ENCODE data around the gene PAX4.
"Not testable (repeated sequence)": the region's sequence is repeated elsewhere in the genome, so short reads cannot be mapped to it uniquely, and the experiment has no call there.

The PAX4 gene

DNA sequence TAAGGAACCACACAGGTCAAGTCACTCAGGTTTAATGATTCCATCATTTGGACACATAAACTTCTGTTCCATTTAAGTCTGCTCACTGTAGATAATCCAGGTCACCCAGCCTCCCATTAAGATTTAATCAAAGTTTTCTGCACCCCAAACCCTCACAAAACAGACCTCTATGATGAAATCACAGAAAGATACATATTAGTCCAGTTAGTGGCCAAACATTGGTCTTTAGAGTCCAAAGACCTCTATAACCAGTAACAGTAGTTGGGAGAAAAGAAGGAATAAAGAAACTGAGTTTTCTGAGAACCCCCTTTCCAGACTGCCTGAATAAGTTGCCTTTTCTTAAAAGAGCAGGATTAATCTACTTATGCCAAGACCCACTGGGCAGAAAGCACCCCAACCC is 37.3 kb downstream of the PAX4 start:
- no peak overlapping the region for H3K4me3 ChIP-seq (ENCODE audit: low read depth, low read length)
- peaks cover 8% of the 10 kb centered on the region for H3K36me3 ChIP-seq (ENCODE audit: control insufficient read depth, insufficient read depth, low read length)
- H3K27me3 ChIP-seq (ENCODE audit: control insufficient read depth, insufficient read depth, low read length), result peaks cover under 1% of the 10 kb centered on the region
- H3K9ac ChIP-seq (ENCODE audit: low read depth, low read length), result no peak overlapping the region
- no peaks in the 10 kb centered on the region for H3K9me3 ChIP-seq (ENCODE audit: control insufficient read depth, insufficient read depth, low read length)
- peaks cover 5% of the 10 kb centered on the region for H3K4me1 ChIP-seq (ENCODE audit: control insufficient read depth, insufficient read depth, low read length)

DNA sequence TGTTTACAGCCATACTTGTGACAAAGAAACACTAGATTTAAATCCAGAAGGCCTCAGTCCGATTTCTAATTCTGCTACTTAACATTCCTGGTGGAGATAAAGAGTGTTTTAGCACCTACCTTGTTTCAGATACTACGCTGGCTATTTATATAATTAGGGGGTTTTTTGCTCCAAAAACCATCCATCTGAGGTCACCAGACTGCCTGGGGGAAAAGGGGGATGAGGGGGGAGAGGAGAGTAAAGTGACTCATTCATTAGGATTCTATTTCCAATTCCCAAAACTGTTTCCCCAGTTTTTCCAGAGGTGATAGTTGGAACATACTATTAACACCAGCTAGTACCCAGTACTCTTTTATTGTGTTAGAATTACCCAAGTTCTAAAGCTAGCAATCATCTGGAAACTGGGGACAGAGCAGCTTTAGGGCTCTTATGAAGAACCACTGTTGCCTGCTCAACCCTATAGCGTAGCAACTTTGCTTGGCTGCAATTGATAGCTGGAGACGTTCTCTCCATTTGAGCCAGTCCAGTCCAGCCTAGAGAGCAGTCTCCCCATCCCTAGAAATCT is 39.1 kb downstream of the PAX4 start:
- no peaks in the 10 kb centered on the region for H3K9me3 ChIP-seq (ENCODE audit: control insufficient read depth, insufficient read depth, low read length)
- H3K27me3 ChIP-seq (ENCODE audit: control insufficient read depth, insufficient read depth, low read length), result no peaks in the 10 kb centered on the region
- no peaks in the 10 kb centered on the region for H3K4me1 ChIP-seq (ENCODE audit: control insufficient read depth, insufficient read depth, low read length)
- peaks cover 8% of the 10 kb centered on the region for H3K36me3 ChIP-seq (ENCODE audit: control insufficient read depth, insufficient read depth, low read length)
- H3K9ac ChIP-seq (ENCODE audit: low read depth, low read length), result no peak overlapping the region
- H3K4me3 ChIP-seq (ENCODE audit: low read depth, low read length), result no peak overlapping the region

DNA sequence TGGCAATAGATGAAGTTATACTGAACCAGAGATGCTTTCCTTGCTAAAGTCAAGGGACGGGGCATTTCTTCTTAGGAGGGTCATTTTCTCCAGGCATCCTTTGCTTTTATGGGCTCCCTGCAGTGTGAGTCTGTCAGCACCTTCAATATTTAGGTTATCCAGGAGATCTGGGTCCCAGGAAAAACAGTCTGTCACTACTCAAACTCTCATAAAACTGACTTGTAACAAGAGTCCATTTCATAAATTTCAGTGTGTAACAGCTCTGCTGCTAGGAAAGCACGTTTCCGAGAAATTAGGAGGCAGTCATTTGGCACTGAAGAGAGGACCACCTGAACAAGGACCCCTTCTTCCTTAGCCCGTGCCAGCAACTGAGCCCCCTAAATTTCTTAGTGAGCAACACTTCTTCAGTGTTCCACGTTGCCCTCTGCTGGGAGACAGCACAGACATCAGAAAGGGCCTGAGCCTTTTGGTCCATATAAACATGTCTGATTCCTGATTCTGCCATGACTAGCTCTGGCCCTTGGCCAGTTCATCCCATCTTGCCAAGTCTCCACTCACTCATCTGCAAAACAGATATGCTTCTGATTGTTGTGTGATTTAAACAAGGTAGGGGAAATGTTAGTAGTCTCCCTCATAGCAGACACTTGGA is 39.8 kb downstream of the PAX4 start:
- no peaks in the 10 kb centered on the region for H3K9me3 ChIP-seq (ENCODE audit: control insufficient read depth, insufficient read depth, low read length)
- H3K4me3 ChIP-seq (ENCODE audit: low read depth, low read length), result no peak overlapping the region
- H3K9ac ChIP-seq (ENCODE audit: low read depth, low read length), result no peak overlapping the region
- H3K27me3 ChIP-seq (ENCODE audit: control insufficient read depth, insufficient read depth, low read length), result no peaks in the 10 kb centered on the region
- no peaks in the 10 kb centered on the region for H3K4me1 ChIP-seq (ENCODE audit: control insufficient read depth, insufficient read depth, low read length)
- H3K36me3 ChIP-seq (ENCODE audit: control insufficient read depth, insufficient read depth, low read length), result peaks cover 8% of the 10 kb centered on the region

DNA sequence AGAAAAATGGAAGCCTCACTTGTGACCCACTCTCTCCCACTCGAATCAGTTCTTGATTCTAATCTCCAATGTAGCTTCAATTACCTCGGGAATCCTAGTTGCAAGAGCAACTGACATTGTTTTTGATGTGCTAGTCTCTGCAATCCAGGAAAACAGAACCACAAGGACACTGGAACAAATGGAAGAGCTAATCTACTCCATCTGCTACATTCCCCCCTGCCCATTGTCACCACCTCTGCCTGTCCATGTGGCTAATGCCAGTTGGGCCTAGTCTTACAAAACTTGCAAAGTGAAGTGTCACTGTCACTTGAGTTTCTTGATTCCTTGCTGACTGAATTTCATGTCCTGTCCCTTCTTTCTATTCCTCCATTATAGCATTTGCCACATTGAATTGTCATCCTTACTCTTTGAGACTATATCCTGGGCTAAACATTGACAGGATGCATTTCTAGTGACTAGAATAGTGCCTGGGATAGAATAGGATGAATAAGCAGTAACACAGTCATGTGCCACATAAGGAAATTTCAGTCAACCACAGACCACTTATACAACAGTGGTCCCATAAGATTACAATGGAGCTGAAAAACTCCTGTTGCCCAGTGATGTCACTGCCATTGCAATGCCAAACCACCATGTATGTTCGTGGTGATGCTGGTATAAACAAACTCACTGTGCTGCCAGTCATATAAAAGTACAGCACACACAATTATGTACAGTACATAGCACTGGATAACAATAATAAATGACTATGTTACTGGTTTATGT is 46.0 kb downstream of the PAX4 start:
- no peaks in the 10 kb centered on the region for H3K27me3 ChIP-seq (ENCODE audit: control insufficient read depth, insufficient read depth, low read length)

DNA sequence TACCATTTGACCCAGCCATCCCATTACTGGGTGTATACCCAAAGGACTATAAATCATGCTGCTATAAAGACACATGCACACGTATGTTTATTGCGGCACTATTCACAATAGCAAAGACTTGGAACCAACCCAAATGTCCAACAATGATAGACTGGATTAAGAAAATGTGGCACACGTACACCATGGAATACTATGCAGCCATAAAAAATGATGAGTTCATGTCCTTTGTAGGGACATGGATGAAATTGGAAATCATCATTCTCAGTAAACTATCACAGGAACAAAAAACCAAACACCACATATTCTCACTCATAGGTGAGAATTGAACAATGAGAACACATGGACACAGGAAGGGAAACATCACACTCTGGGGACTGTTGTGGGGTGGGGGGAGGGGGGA is 49.9 kb downstream of the PAX4 start:
- not testable (repeated sequence) for H3K9ac ChIP-seq (ENCODE audit: low read depth, low read length); H3K4me1 ChIP-seq (ENCODE audit: control insufficient read depth, insufficient read depth, low read length); H3K27me3 ChIP-seq (ENCODE audit: control insufficient read depth, insufficient read depth, low read length); H3K4me3 ChIP-seq (ENCODE audit: low read depth, low read length); H3K9me3 ChIP-seq (ENCODE audit: control insufficient read depth, insufficient read depth, low read length); H3K36me3 ChIP-seq (ENCODE audit: control insufficient read depth, insufficient read depth, low read length)

More for the DNA sequence above, 46.0 kb downstream of the PAX4 start:
- no peak overlapping the region for H3K4me3 ChIP-seq (ENCODE audit: low read depth, low read length)
- no peak overlapping the region for H3K9ac ChIP-seq (ENCODE audit: low read depth, low read length)
- H3K36me3 ChIP-seq (ENCODE audit: control insufficient read depth, insufficient read depth, low read length), result no peaks in the 10 kb centered on the region
- no peaks in the 10 kb centered on the region for H3K4me1 ChIP-seq (ENCODE audit: control insufficient read depth, insufficient read depth, low read length)
- H3K9me3 ChIP-seq (ENCODE audit: control insufficient read depth, insufficient read depth, low read length), result no peaks in the 10 kb centered on the region

DNA sequence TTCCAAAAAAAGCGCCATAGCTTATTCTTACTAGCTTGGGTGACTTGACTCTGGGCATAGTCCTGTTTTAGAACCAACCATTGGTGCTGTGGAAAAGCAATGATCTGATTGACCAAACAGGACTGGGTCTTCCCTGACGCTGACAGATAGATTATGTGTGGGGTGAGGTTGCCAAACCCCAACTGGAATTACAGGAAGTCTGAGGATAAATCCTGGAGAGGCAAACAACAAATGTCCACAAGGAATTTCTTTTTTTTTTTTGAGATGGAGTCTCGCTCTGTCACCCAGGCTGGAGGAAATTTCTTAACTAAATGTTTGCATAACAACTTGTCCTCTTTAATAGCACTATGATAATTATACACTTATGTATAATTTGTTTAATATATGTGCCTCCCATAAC is 51.7 kb downstream of the PAX4 start:
- H3K27me3 ChIP-seq (ENCODE audit: control insufficient read depth, insufficient read depth, low read length), result no peaks in the 10 kb centered on the region
- H3K9ac ChIP-seq (ENCODE audit: low read depth, low read length), result no peak overlapping the region
- no peaks in the 10 kb centered on the region for H3K4me1 ChIP-seq (ENCODE audit: control insufficient read depth, insufficient read depth, low read length)
- no peak overlapping the region for H3K4me3 ChIP-seq (ENCODE audit: low read depth, low read length)
- H3K36me3 ChIP-seq (ENCODE audit: control insufficient read depth, insufficient read depth, low read length), result no peaks in the 10 kb centered on the region
- no peaks in the 10 kb centered on the region for H3K9me3 ChIP-seq (ENCODE audit: control insufficient read depth, insufficient read depth, low read length)
